Measurements from ENCODE around the gene BAHD1. TPM values are rescaled to one million over a fixed set of nuclear protein-coding genes. Genes with fewer than 3 reads are reported as not detected.
A peak's percentile ranks its signal among the peaks of the same experiment; 100 is the strongest.

BAHD1 gene
- total and polyA plus RNA-seq, 2 donors (not counting 1 experiment from before 2014, with no cell fraction given), result 15.0 to 34.7 TPM

GRCh38 chr15:40398413-40398873 lies 42.3 kb upstream of the BAHD1 start:
- WGBS (ENCODE audit: insufficient coverage), result 3% methylated on average over 4 of the region's 4 CpGs
- Histone ChIP-seq H3K36me3 (replicated peaks in 1 of 2; ENCODE audit: control extremely low read depth in 1 of 2, control insufficient read depth in 1 of 2, extremely low read depth in 1 of 2, insufficient read depth in 2 of 2, low read length in 1 of 2) (peaks cover 2 to 3% of the 10 kb centered on the region in 2 experiments), H3K27ac (ENCODE audit: low read length in 2 of 2) (peak overlapping the region; percentile 2 to 27), H3K4me1 (ENCODE audit: control insufficient read depth in 2 of 2, insufficient read depth in 2 of 2, low read length in 2 of 2) (peaks cover 17 to 21% of the 10 kb centered on the region in 2 donors), H3K27me3 (replicated peaks in 1 of 4; ENCODE audit: control extremely low read depth in 1 of 4, control insufficient read depth in 3 of 4, insufficient read depth in 4 of 4, low read length in 3 of 4) (no peaks in the 10 kb centered on the region), H2AFZ (ENCODE audit: insufficient read depth, low read depth, low read length, poor library complexity, severe bottlenecking) (peak overlapping the region; percentile 22), H3K4me2 (replicated peaks; ENCODE audit: low read depth, low read length, poor library complexity, severe bottlenecking) (peak overlapping the region; percentile 59), H4K20me1 (ENCODE audit: control insufficient read depth, insufficient read depth, low read length, poor library complexity, severe bottlenecking) (no peaks in the 10 kb centered on the region), H3K79me2 (ENCODE audit: control insufficient read depth, insufficient read depth, low read length) (peaks cover 2% of the 10 kb centered on the region), H3K4me3 (ENCODE audit: control extremely low read depth in 1 of 5, extremely low read depth in 1 of 5, insufficient read depth in 1 of 5, low read depth in 2 of 5, low read length in 4 of 5) (peak overlapping the region in 2 of 5 experiments; percentile 19 to 30), H3K9ac (ENCODE audit: low read length) (peak overlapping the region; percentile 33), H3K9me3 (ENCODE audit: control extremely low read depth in 1 of 3, control insufficient read depth in 2 of 3, insufficient read depth in 1 of 3, low read length in 2 of 3) (no peaks in the 10 kb centered on the region)
- Mint-ChIP-seq H3K27me3 (no peaks in the 10 kb centered on the region), H3K4me3 (peak overlapping the region; percentile 71), H3K27ac (peak overlapping the region; percentile 74), H3K9me3 (ENCODE audit: insufficient read depth) (no peaks in the 10 kb centered on the region), H3K4me1 (peaks cover 20% of the 10 kb centered on the region)
- intact Hi-C loops (cut with micrococcal nuclease), result no loop called here
- peak; percentile 84 for ATAC-seq (ENCODE audit: low read depth)
- peak; percentile 57 for DNase-seq
- POLR2A ChIA-PET, result interaction anchor here (1.0 to 1.1 kb wide), 2 partner anchors 9 to 16 kb away, joined by 3 to 4 read pairs; partner anchors contain the start of gene KNSTRN
- TF ChIP-seq EZH2 (IDR thresholded peaks at IDR 0.05; ENCODE audit: borderline replicate concordance, insufficient read depth, low read depth, low read length, poor library complexity, severe bottlenecking), result no peak
- TF ChIP-seq CTCF (IDR thresholded peaks at IDR 0.05), result no peak
- CTCF ChIA-PET, result interaction anchor here (0.9 to 3.2 kb wide), 8 partner anchors 9 to 119 kb away, joined by 3 to 17 read pairs (median 6); no protein-coding TSS in a partner anchor

GRCh38 chr15:40399370-40399769 lies 41.4 kb upstream of the BAHD1 start:
- H2AFZ ChIP-seq (ENCODE audit: insufficient read depth, low read depth, low read length, poor library complexity, severe bottlenecking), result no peak overlapping the region
- H3K4me1 Mint-ChIP-seq, result peaks cover 23% of the 10 kb centered on the region
- ChIA-PET CTCF (interaction anchor here (0.6 to 3.2 kb wide), 6 partner anchors 8 to 233 kb away, joined by 3 to 17 read pairs (median 4); no protein-coding TSS in a partner anchor), POLR2A (no interaction called here)
- H3K27ac ChIP-seq (ENCODE audit: low read length in 2 of 2), result no peak overlapping the region
- H3K9me3 ChIP-seq (ENCODE audit: control extremely low read depth in 1 of 3, control insufficient read depth in 2 of 3, insufficient read depth in 1 of 3, low read length in 2 of 3), result no peaks in the 10 kb centered on the region
- H3K27me3 Mint-ChIP-seq, result no peaks in the 10 kb centered on the region
- H3K4me1 ChIP-seq (ENCODE audit: control insufficient read depth in 2 of 2, insufficient read depth in 2 of 2, low read length in 2 of 2), result peaks cover 17 to 21% of the 10 kb centered on the region in 2 donors
- H3K9me3 Mint-ChIP-seq (ENCODE audit: insufficient read depth), result no peaks in the 10 kb centered on the region
- intact Hi-C loops (cut with micrococcal nuclease), result no loop called here
- ATAC-seq (ENCODE audit: low read depth) (no peak), DNase-seq (no peak)
- H3K27me3 ChIP-seq (replicated peaks in 1 of 4; ENCODE audit: control extremely low read depth in 1 of 4, control insufficient read depth in 3 of 4, insufficient read depth in 4 of 4, low read length in 3 of 4), result no peaks in the 10 kb centered on the region
- H3K27ac Mint-ChIP-seq, result no peak overlapping the region
- no peaks in the 10 kb centered on the region for H4K20me1 ChIP-seq (ENCODE audit: control insufficient read depth, insufficient read depth, low read length, poor library complexity, severe bottlenecking)
- peaks cover 2% of the 10 kb centered on the region for H3K79me2 ChIP-seq (ENCODE audit: control insufficient read depth, insufficient read depth, low read length)
- no peak overlapping the region for H3K9ac ChIP-seq (ENCODE audit: low read length)
- H3K4me3 ChIP-seq (ENCODE audit: control extremely low read depth in 1 of 5, extremely low read depth in 1 of 5, insufficient read depth in 1 of 5, low read depth in 2 of 5, low read length in 4 of 5), result no peak overlapping the region
- WGBS (ENCODE audit: insufficient coverage), result 100% methylated on average over 4 of the region's 7 CpGs
- no peak overlapping the region for H3K4me3 Mint-ChIP-seq
- no peaks in the 10 kb centered on the region for H3K36me3 ChIP-seq (replicated peaks in 1 of 2; ENCODE audit: control extremely low read depth in 1 of 2, control insufficient read depth in 1 of 2, extremely low read depth in 1 of 2, insufficient read depth in 2 of 2, low read length in 1 of 2)
- no peak overlapping the region for H3K4me2 ChIP-seq (replicated peaks; ENCODE audit: low read depth, low read length, poor library complexity, severe bottlenecking)
- TF ChIP-seq CTCF (IDR thresholded peaks at IDR 0.05), result no peak
- no peak for TF ChIP-seq EZH2 (IDR thresholded peaks at IDR 0.05; ENCODE audit: borderline replicate concordance, insufficient read depth, low read depth, low read length, poor library complexity, severe bottlenecking)

All from B cell (primary cell).